Coronary artery (tissue), 2 donors: ENCODE results near the gene BATF3.

Experiments used
- DNase-seq: peaks from one replicate; pipeline ENCODE4 v3.0.0-alpha.2; 2017; ENCODE audit warnings: low spot score
- H3K27ac ChIP-seq, 2 donors: fragments of 200-600 bp; sonication (generic); one replicate each; pipeline ENCODE4 v1.5.1; 2016 to 2019
- H3K4me3 ChIP-seq: fragments of 200-600 bp; sonication (generic); 2 replicates; pipeline ENCODE4 v1.5.1; 2016; ENCODE audit warnings: mild to moderate bottlenecking, moderate library complexity
- CTCF ChIP-seq: fragments of 200-600 bp; sonication (generic); IDR thresholded peaks from one replicate; pipeline ENCODE4 v1.5.1; 2019; ENCODE audit warnings: antibody characterized with exemption

BATF3 gene

GRCh38 chr1:212699625-212700222, at the start of gene BATF3:
BATF3 (minus strand) TSS chr1:212699840; CDS start chr1:212699762, 78 bp downstream.
- DNase-seq: peak; percentile 80
- Histone ChIP-seq H3K27ac (peak within 1 kb of the TSS; percentile 62 to 80), H3K4me3 (peak within 1 kb of the TSS; percentile 92)
- no peak for TF ChIP-seq CTCF

- no peak for TF ChIP-seq CTCF
- Histone ChIP-seq H3K27ac (no peak overlapping the region), H3K4me3 (no peak overlapping the region)
- DNase-seq: no peak
Measured at GRCh38 chr1:212746546-212746945, 46.9 kb upstream of the BATF3 start.

GRCh38 chr1:212745303-212745702, 45.7 kb upstream of the BATF3 start:
- TF ChIP-seq CTCF: no peak
- Histone ChIP-seq H3K4me3 (no peak overlapping the region), H3K27ac (no peak overlapping the region)
- no peak for DNase-seq

GRCh38 chr1:212743901-212744475, 44.3 kb upstream of the BATF3 start:
- DNase-seq: no peak
- TF ChIP-seq CTCF: no peak
- no peak overlapping the region for H3K4me3 ChIP-seq

GRCh38 chr1:212738330-212738729, 38.7 kb upstream of the BATF3 start:
- DNase-seq: no peak
- no peak for TF ChIP-seq CTCF
- Histone ChIP-seq H3K27ac (no peak overlapping the region), H3K4me3 (no peak overlapping the region)

More at GRCh38 chr1:212743901-212744475, 44.3 kb upstream of the BATF3 start:
- H3K27ac ChIP-seq: no peak overlapping the region

- no peak for DNase-seq
- no peak for TF ChIP-seq CTCF
- no peak overlapping the region for H3K4me3 ChIP-seq
- no peak overlapping the region for H3K27ac ChIP-seq
Measured at GRCh38 chr1:212737559-212737958, 37.9 kb upstream of the BATF3 start.

- no peak for DNase-seq
- TF ChIP-seq CTCF: no peak
- H3K27ac ChIP-seq: no peak overlapping the region
- H3K4me3 ChIP-seq: no peak overlapping the region
Measured at GRCh38 chr1:212733109-212733508, 33.5 kb upstream of the BATF3 start.
